ENCODE data around the gene ARPP19. TPM values are rescaled to one million over a fixed set of nuclear protein-coding genes. Genes with fewer than 3 reads are reported as not detected.

Gene ARPP19
- total RNA-seq, 2 donors from 2014 or later: 154 to 222 TPM

DNA sequence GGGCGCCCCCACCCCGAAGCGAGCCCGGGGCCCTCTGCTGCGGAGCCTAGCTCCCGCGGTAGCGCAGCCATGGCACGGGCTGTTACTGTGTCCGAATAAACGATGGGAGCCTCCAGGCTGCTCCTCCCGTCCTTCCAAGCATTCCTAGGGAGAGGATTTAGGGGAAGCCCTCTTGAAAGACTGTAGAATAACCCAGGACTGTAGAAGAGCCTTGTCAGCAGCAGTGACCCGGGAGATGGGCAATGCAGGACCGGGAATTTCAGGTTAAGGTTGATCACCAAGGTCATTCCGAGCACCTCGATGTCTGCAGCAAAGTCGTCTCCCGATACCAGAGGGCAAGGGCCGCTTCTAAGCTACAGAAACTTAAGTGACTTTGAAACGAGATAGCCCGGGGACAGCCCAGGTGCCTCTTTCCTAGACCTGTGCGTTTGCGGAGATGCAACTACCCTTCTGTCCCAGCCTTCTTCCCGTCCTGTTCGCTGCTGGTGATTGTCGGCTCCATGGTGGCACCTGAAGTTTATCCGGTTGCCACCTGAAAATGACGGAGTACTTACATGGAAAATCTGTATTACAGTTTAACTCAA, 39.4 kb downstream of the ARPP19 start:
- H3K9me3 Mint-ChIP-seq: no peaks in the 10 kb centered on the region

DNA sequence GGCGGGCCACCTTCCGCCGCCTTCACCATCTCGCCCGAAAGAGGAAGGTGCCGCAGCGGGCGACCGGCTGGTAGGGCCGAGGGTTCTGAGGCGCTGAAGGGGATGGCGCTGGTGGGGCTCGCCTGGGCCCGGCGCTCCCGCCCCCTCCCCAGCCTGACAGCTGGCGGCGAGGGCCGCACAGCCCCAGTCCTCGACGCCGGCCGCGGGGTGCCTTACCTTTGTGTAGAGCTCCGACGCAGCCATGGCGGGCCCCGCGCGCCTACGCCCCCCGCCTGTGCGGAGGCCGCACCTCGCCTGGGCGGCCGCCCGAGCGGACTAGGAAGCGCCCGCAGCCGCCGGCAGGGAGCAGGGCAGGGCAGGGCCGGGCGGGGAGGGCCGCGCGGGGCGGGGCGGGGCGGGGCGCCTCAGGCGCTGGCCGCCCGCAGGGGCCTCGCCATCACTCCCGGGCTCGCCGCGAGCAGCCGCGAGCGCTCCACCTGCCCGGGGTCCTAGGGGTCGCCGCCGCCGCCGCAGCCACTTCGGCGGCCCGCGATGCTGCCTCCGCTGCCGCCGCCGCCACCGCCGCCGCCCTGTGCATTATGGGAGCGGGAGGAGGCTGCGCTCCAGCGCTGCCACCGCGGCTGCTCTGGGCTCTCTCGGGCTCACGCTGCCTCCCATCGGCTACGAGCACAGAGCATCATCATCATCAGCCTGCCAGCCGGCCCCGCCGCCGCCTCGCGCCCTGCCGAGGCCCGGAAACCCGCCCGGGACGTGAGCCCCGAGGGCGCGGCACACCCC, 40.1 kb downstream of the ARPP19 start, which contains the start of gene MYO5A:
MYO5A (minus strand) TSS at position 317 of the 777 bp plus-strand sequence; CDS start at position 243, 74 bp downstream.
- Mint-ChIP-seq H3K4me1 (peaks cover 26% of the 10 kb centered on the region), H3K27me3 (no peaks in the 10 kb centered on the region), H3K36me3 (ENCODE audit: low read depth) (no peaks in the 10 kb centered on the region), H3K27ac (peak within 1 kb of the TSS; percentile 94), H3K9me3 (no peaks in the 10 kb centered on the region), H3K4me3 (peak within 1 kb of the TSS; percentile 96)
- peak; percentile 89 for ATAC-seq (replicated peaks)

More for the DNA sequence above, 39.4 kb downstream of the ARPP19 start:
- peak overlapping the region; percentile 88 for H3K27ac Mint-ChIP-seq
- peak overlapping the region; percentile 85 for H3K4me3 Mint-ChIP-seq
- H3K27me3 Mint-ChIP-seq: no peaks in the 10 kb centered on the region
- ATAC-seq (replicated peaks): peak; percentile 9
- no peaks in the 10 kb centered on the region for H3K36me3 Mint-ChIP-seq (ENCODE audit: low read depth)
- H3K4me1 Mint-ChIP-seq: peaks cover 26% of the 10 kb centered on the region

DNA sequence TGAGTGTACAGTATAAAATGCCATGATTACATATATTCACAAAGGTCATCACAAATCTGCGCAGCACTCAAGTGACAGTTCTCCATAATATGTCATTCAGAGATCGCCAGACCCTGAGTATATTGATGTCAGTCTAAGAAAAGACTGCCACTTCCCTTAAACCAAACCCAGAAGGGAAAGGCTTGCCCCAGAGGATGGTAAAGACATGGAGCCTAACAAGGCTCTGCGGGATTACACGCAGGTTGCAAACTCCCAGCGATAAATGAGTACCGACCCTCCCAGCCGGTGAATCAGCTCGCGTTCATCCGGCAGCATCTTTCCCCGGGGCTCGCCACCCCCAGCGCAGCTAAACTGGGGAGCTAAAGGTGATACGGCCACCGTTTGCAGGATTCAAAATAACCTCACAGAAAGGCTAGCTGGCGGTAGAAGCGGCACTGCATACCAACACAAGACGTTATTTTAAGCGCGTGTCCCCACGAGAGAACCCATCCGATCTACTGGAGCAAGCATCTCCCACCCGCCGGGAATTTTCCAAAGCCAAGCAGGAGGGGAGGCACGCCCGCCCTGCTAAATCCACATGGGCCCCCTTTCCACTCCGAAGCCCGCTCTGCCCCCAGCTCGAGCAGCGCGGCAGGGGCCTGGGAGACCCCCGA, 40.8 kb downstream of the ARPP19 start:
- Mint-ChIP-seq H3K4me3 (peak overlapping the region; percentile 96), H3K9me3 (no peaks in the 10 kb centered on the region), H3K36me3 (ENCODE audit: low read depth) (no peaks in the 10 kb centered on the region), H3K27ac (peak overlapping the region; percentile 94), H3K4me1 (peaks cover 32% of the 10 kb centered on the region), H3K27me3 (no peaks in the 10 kb centered on the region)
- peak; percentile 27 for ATAC-seq (replicated peaks)

DNA sequence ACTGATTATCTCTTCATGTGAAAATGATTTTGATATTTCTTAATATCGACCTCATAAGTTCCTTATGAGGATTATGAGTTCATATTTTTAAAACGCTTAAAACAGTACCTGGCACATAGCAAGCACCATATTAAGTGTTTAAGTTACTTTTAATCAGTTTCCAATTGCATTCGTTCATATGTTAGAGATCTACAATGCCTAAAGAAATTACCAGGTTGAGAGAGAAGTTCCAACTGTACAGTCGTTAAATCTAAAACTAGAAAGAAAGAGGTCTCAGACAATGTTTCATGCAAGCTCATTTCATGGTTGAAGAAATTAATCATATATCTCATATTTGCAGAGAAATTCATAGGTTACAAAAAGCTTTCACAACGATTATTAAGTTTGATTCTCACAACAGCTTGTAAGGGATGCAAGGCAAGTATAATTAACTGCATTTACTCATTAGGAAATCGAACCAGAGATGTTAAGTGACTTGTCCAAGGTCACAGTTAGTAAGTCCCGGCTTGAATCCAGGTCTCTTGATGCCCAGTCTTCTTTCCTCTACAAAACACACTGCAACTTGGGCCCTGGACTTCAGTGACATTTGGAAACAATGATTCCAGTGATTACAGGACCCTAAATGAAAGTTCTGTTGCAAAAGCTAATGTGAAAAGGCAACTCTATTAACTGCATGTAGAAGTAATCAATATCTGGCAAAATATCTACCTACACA, 41.5 kb downstream of the ARPP19 start:
- no peaks in the 10 kb centered on the region for H3K36me3 Mint-ChIP-seq (ENCODE audit: low read depth)
- H3K27me3 Mint-ChIP-seq: no peaks in the 10 kb centered on the region
- H3K27ac Mint-ChIP-seq: peak overlapping the region; percentile 94
- H3K4me3 Mint-ChIP-seq: peak overlapping the region; percentile 96
- ATAC-seq (replicated peaks): no peak
- peaks cover 34% of the 10 kb centered on the region for H3K4me1 Mint-ChIP-seq
- H3K9me3 Mint-ChIP-seq: no peaks in the 10 kb centered on the region

DNA sequence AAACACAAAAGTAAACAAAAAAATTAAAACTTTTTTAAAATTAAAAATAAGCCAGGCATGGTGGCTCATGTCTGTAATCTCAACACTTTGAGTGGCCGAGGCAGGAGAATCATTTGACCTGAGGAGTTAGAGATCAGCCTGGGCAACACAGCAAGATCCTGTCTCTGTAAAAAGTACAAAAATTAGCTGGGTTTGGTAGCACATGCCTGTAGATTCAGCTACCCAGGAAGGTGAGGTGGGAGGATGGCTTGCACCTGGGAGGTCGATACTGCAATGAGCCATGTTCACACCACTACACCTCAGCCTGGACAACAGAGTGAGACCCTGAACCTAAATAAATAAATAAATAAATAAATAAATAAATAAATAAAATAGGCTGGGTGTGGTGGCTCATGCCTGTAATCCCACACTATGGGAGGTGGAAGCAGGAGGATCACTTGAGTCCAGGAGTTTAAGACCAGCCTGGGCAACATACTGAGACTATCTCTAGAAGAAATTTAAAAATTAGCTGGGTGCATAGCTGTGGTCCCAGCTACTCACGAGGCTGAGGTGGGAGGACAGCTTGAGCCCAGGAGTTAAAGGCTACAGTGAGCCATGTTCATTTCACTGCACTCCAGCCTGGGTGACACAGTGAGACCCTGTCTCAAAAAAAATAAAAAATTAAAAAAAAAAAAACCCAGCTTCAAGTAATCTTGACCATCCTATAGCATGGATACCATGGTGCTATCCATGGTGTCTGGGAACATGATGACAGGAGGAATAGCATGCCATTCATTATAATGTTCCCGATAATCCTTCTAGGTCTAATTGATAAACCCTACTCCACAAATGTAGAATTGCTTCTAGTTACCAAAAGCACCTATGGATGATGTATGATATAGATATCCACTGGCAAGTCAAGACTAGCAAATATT, 44.4 kb downstream of the ARPP19 start:
- H3K4me1 Mint-ChIP-seq: peaks cover 41% of the 10 kb centered on the region
- no peak for ATAC-seq (replicated peaks)
- no peaks in the 10 kb centered on the region for H3K36me3 Mint-ChIP-seq (ENCODE audit: low read depth)

DNA sequence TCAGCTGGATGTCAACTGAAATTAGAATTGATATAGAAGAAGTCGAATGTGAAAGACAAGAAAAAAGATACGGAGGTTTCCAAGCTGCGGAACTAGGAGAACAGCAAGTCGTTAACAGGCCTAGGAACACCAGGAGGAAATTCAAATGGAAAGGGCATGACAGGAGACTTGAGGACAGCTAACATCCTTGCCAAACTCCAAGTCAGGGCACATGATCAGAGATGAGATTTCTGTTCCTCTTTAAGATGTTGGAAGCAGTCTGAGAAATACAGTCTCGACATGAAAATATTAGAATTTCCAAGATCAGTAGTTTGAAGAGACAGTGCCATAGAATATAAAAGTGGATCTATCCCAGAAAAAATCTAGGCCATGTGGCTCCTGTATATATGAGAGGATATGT, 45.2 kb downstream of the ARPP19 start:
- Mint-ChIP-seq H3K27me3 (no peaks in the 10 kb centered on the region), H3K4me1 (peaks cover 47% of the 10 kb centered on the region), H3K4me3 (no peak overlapping the region), H3K27ac (no peak overlapping the region), H3K9me3 (no peaks in the 10 kb centered on the region), H3K36me3 (ENCODE audit: low read depth) (no peaks in the 10 kb centered on the region)
- ATAC-seq (replicated peaks): no peak

More for the DNA sequence above, 44.4 kb downstream of the ARPP19 start:
- H3K27me3 Mint-ChIP-seq: no peaks in the 10 kb centered on the region
- no peaks in the 10 kb centered on the region for H3K9me3 Mint-ChIP-seq
- no peak overlapping the region for H3K27ac Mint-ChIP-seq
- H3K4me3 Mint-ChIP-seq: no peak overlapping the region

DNA sequence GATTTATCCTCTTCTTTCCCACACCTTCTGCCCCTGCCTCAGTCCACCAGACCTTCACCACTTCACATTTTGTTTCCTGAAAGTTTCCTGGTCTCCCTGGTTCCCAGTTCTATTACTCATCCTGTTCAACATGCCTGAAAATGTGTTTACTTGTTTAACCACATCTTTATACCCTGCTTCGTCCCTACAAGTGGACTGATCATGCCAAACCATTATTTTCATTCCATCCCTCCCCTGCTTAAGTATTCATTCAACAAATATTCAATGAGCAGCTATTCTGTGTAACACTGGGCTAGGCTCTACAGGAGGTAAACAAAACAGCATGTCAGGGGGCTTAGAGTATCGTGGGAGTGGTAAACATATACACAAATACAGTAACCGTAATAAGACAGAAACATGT, 45.6 kb downstream of the ARPP19 start:
- no peak overlapping the region for H3K4me3 Mint-ChIP-seq
- no peak overlapping the region for H3K27ac Mint-ChIP-seq
- ATAC-seq (replicated peaks): no peak
- H3K9me3 Mint-ChIP-seq: no peaks in the 10 kb centered on the region
- H3K4me1 Mint-ChIP-seq: peaks cover 48% of the 10 kb centered on the region
- no peaks in the 10 kb centered on the region for H3K27me3 Mint-ChIP-seq
- H3K36me3 Mint-ChIP-seq (ENCODE audit: low read depth): no peaks in the 10 kb centered on the region

DNA sequence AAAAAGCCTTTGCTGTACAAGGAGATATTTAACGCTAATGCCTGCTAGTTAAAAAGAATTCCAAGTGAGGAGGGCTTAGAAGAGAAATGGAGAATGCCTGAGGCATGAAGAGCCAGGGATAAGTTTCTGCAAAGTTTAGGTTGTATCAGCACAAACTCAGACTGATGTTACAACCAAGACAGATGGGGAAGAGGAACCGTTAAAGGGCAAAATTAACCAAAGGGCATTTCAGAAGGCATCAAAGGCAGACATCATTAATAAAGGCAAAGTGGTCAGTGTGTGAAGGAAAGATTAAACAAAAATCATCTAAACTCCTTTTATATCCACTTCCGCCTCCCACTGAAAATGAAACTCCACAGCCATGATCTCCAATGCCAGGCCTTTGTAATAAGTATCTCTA, 47.1 kb downstream of the ARPP19 start:
- Mint-ChIP-seq H3K27ac (peak overlapping the region; percentile 65), H3K36me3 (ENCODE audit: low read depth) (no peaks in the 10 kb centered on the region)

DNA sequence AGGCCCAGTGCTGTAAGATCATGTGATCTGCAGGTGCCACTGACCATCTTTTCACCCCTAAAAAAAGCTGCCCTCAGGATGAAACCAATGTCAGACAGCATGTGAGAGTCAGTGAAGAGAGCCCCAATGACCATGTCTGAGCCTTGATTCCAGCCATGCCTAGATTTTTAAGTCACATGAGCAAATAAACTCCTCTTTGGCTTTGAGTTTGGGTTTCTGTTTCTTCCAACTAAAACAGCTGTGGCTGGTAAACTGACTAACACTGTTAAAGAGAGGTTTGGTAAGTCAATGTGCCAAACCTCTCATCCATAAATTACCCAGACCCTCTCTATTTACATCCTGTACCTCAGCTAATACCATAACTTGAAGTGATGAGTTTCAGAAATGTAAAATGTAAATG, 48.4 kb downstream of the ARPP19 start:
- H3K9me3 Mint-ChIP-seq: no peaks in the 10 kb centered on the region
- no peak overlapping the region for H3K27ac Mint-ChIP-seq
- H3K27me3 Mint-ChIP-seq: no peaks in the 10 kb centered on the region
- H3K36me3 Mint-ChIP-seq (ENCODE audit: low read depth): no peaks in the 10 kb centered on the region
- peaks cover 31% of the 10 kb centered on the region for H3K4me1 Mint-ChIP-seq
- no peak overlapping the region for H3K4me3 Mint-ChIP-seq
- no peak for ATAC-seq (replicated peaks)

More for the DNA sequence above, 47.1 kb downstream of the ARPP19 start:
- no peak for ATAC-seq (replicated peaks)
- Mint-ChIP-seq H3K27me3 (no peaks in the 10 kb centered on the region), H3K4me3 (no peak overlapping the region), H3K4me1 (peaks cover 36% of the 10 kb centered on the region), H3K9me3 (no peaks in the 10 kb centered on the region)

DNA sequence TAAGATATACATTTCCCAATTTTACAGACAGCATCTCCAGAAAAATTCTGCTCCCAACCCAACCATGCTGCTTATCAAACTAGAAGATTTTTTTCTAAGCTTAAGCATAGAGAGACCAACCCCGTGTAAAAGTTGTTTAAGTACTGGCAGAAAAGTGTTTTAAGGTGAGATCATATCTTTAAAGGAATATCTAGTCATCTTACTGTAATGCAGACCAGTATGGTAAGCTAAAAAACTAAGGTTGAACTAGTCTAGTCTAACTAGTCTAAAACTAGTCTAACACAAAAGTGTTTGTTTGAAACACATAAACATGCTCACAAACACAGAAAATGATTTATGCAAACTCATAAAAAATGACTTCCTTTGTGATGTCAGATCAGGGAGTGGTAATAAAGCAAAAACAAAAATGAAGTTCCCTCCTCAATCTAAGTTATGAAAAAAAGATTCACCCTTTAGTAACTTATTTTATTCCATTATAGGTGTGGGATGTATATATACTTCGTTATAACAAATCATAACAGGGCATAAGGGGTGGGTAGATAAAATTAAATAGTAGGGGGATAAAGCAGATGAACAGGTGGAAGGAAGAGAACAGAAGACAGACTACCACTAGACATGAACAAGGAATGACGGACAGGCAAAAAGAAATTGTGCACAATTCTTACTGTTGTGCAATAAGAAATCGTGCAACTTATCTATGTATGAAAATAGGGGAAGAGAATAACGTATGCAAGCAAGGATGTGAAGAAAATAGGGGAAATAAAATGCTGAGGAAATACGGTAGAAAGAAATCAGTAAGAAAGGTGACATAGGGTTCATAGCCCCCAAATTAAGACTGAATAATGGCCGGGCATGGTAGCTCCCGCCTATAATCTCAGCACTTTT, 50.1 kb downstream of the ARPP19 start:
- H3K9me3 Mint-ChIP-seq: no peaks in the 10 kb centered on the region
- no peaks in the 10 kb centered on the region for H3K36me3 Mint-ChIP-seq (ENCODE audit: low read depth)
- H3K27me3 Mint-ChIP-seq: no peaks in the 10 kb centered on the region
- no peak overlapping the region for H3K27ac Mint-ChIP-seq
- ATAC-seq (replicated peaks): no peak
- H3K4me3 Mint-ChIP-seq: peak overlapping the region; percentile 3
- peaks cover 29% of the 10 kb centered on the region for H3K4me1 Mint-ChIP-seq

DNA sequence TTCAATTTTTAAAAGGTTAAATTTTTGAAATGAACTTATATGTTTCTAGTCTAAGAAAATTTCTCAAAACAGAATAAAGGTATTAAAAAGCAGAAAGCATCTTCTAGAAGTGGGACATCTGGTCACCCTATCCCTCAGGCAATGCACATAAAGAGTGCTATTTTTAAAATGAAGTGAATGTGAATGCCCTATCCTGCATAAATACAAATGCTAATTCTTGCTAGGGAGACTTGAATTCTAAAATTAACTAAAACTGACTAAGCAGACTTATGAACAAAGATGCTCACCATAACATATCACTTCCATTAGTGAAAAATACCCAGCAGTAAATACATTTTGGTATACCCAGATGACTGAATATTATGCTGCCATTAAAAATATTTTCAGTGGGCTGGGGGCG, 51.8 kb downstream of the ARPP19 start:
- H3K27me3 Mint-ChIP-seq: no peaks in the 10 kb centered on the region
- no peak overlapping the region for H3K27ac Mint-ChIP-seq
- ATAC-seq (replicated peaks): no peak
- H3K4me3 Mint-ChIP-seq: no peak overlapping the region
- no peaks in the 10 kb centered on the region for H3K36me3 Mint-ChIP-seq (ENCODE audit: low read depth)
- H3K4me1 Mint-ChIP-seq: peaks cover 17% of the 10 kb centered on the region
- no peaks in the 10 kb centered on the region for H3K9me3 Mint-ChIP-seq

DNA sequence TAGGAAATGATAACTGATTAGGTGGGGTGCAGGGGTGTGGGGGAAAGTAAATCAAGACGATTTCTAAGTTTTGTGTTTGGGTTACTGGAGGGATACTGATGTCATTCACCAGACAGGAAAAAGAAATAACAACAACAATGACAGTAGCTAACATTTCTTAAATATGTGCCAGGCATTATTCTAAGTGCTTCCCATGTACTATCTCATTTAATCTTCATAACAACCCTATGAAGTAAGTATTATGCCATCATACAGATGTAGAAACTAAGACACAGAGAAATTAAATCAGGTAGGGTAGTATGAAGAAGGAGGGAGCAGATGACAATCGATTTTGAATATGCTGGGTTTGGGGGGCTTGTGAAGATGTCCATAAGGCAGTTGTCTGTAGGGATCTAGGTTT, 53.5 kb downstream of the ARPP19 start:
- Mint-ChIP-seq H3K4me1 (peaks cover 11% of the 10 kb centered on the region), H3K27ac (no peak overlapping the region), H3K27me3 (no peaks in the 10 kb centered on the region), H3K36me3 (ENCODE audit: low read depth) (no peaks in the 10 kb centered on the region), H3K4me3 (no peak overlapping the region), H3K9me3 (no peaks in the 10 kb centered on the region)
- ATAC-seq (replicated peaks): no peak

DNA sequence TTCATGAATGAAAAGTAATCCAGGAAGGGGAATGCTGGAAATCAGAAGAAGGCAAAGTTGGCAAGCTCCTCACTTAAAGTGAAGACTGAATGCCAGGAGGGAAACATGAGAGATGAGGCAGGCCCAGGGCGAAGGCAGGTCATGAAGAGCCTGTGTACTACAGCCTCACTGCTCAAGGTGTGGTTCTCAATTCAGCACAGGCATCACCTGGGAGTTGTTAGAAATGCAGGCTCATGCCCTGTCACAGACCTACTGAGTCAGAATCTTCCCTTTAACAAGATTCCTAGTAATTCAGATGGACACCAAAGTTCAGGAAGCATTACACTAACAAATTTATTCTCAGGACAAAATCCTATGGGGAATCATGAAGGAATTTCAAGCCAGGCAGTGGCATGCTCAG, 54.3 kb downstream of the ARPP19 start:
- Mint-ChIP-seq H3K27me3 (no peaks in the 10 kb centered on the region), H3K27ac (no peak overlapping the region), H3K4me1 (peaks cover 13% of the 10 kb centered on the region), H3K4me3 (no peak overlapping the region), H3K9me3 (no peaks in the 10 kb centered on the region), H3K36me3 (ENCODE audit: low read depth) (no peaks in the 10 kb centered on the region)
- ATAC-seq (replicated peaks): no peak
